Ishikawa (cell line): ENCODE data around the gene COX19.

ENCODE experiments used
- CEBPB ChIP-seq: IDR thresholded peaks from 2 replicates; pipeline ENCODE4 v1.6.1; 2012
- EP300 ChIP-seq: IDR thresholded peaks from 2 replicates; pipeline ENCODE4 v1.6.1; 2012; ENCODE audit warnings: borderline replicate concordance
- NFIC ChIP-seq: IDR thresholded peaks from 2 replicates; pipeline ENCODE4 v1.6.1; 2012
- REST ChIP-seq: IDR thresholded peaks from 2 replicates; pipeline ENCODE4 v1.6.1; 2012; ENCODE audit warnings: low read depth, mild to moderate bottlenecking
- TAF1 ChIP-seq: IDR thresholded peaks from 2 replicates; pipeline ENCODE4 v1.6.1; 2012; ENCODE audit warnings: low read depth, mild to moderate bottlenecking
- USF1 ChIP-seq: IDR thresholded peaks from 2 replicates; pipeline ENCODE4 v1.6.1; 2012
- YY1 ChIP-seq: IDR thresholded peaks from 2 replicates; pipeline ENCODE4 v1.6.1; 2012; ENCODE audit warnings: low read depth

- no peak for TF ChIP-seq NFIC
- no peak for TF ChIP-seq TAF1
- TF ChIP-seq YY1 = no peak
- TF ChIP-seq REST = no peak
- TF ChIP-seq EP300 = no peak
- TF ChIP-seq CEBPB = no peak
- no peak for TF ChIP-seq USF1
Measured at GRCh38 chr7:1021931-1022330, 46.6 kb upstream of the COX19 start.
